Thymus (tissue), 11 donors: ENCODE results near the gene TIMP2. TPM values are rescaled to one million over a fixed set of nuclear protein-coding genes. Genes with fewer than 3 reads are reported as not detected.
"Not testable (repeated sequence)": the region's sequence is repeated elsewhere in the genome, so short reads cannot be mapped to it uniquely, and the experiment has no call there.

Source experiments
- DNase-seq, 9 donors: peaks; one replicate each; pipeline ENCODE4 v3.0.0-alpha.2; 2013; ENCODE audit warnings: low spot score in 9 of 9, low read depth in 6 of 9, missing footprints in 1 of 9
- H3K27ac ChIP-seq, 2 donors: one replicate each; pipeline ENCODE4 v1.5.1; 2013; ENCODE audit warnings: control low read depth in 1 of 2, low read depth in 1 of 2, low read length in 1 of 2, mild to moderate bottlenecking in 1 of 2, moderate library complexity in 1 of 2
- H3K27me3 ChIP-seq, 2 donors: one replicate each; pipeline ENCODE4 v1.5.1; 2013; ENCODE audit warnings: low read length in 1 of 2; ENCODE audit not compliant: control insufficient read depth in 2 of 2, insufficient read depth in 1 of 2
- H3K36me3 ChIP-seq, 2 donors: one replicate each; pipeline ENCODE4 v1.5.1; 2013; ENCODE audit warnings: low read length in 1 of 2, mild to moderate bottlenecking in 1 of 2, moderate library complexity in 1 of 2; ENCODE audit not compliant: control insufficient read depth in 2 of 2, insufficient read depth in 2 of 2
- H3K4me1 ChIP-seq, 2 donors: one replicate each; pipeline ENCODE4 v1.5.1; 2013; ENCODE audit warnings: low read length in 2 of 2; ENCODE audit not compliant: control insufficient read depth in 2 of 2, insufficient read depth in 2 of 2
- H3K4me3 ChIP-seq, 2 donors: one replicate each; pipeline ENCODE4 v1.5.1; 2013; ENCODE audit warnings: low read length in 2 of 2, control low read depth in 1 of 2, mild to moderate bottlenecking in 1 of 2
- H3K9me3 ChIP-seq, 2 donors: one replicate each; pipeline ENCODE4 v1.5.1; 2013; ENCODE audit warnings: low read length in 1 of 2, mild to moderate bottlenecking in 1 of 2; ENCODE audit not compliant: control insufficient read depth in 2 of 2, insufficient read depth in 1 of 2
- WGBS: extraction: QIAGEN DNeasy Blood & Tissue Kit; methylation state at CpG from one replicate; pipeline ENCODE4 v1.1.7; 2013; 5-methylcytosine and 5-hydroxymethylcytosine counted together
- polyA plus RNA-seq: library from polyadenylated mRNA; stranded (reverse); fragments of 200-250 nt; gene quantifications from one replicate; pipeline ENCODE4 v1.2.3, GENCODE V29; 2013
- total RNA-seq: library from RNA; stranded (reverse); fragments of 120-200 nt; gene quantifications from one replicate; pipeline ENCODE4 v1.2.4, GENCODE V29; 2013
- donor health status: healthy.

TIMP2 gene
- total and polyA plus RNA-seq, 2 donors, result 23.1 to 27.5 TPM

- WGBS, result 94% methylated on average over 14 of the region's 14 CpGs
- DNase-seq, result no peak
- Histone ChIP-seq H3K27me3 (no peaks in the 10 kb centered on the region), H3K36me3 (peaks cover 18 to 33% of the 10 kb centered on the region in 2 donors), H3K9me3 (no peaks in the 10 kb centered on the region), H3K4me3 (no peak overlapping the region), H3K27ac (no peak overlapping the region), H3K4me1 (peaks cover 6 to 63% of the 10 kb centered on the region in 2 donors)
Measured at GRCh38 chr17:78892062-78892456, 33.1 kb downstream of the TIMP2 start.

GRCh38 chr17:78891406-78892061 is 33.7 kb downstream of the TIMP2 start:
- H3K27ac ChIP-seq, result peak overlapping the region in 1 of 2 donors; percentile 87
- 92% methylated on average over 21 of the region's 21 CpGs for WGBS
- peaks cover 21 to 39% of the 10 kb centered on the region in 2 donors for H3K36me3 ChIP-seq
- no peak overlapping the region for H3K4me3 ChIP-seq
- no peaks in the 10 kb centered on the region for H3K9me3 ChIP-seq
- H3K27me3 ChIP-seq, result no peaks in the 10 kb centered on the region
- peaks cover 6 to 68% of the 10 kb centered on the region in 2 donors for H3K4me1 ChIP-seq
- no peak for DNase-seq

- Histone ChIP-seq H3K4me3 (peak overlapping the region in 1 of 2 donors; percentile 21), H3K36me3 (peaks cover 21 to 46% of the 10 kb centered on the region in 2 donors), H3K27me3 (no peaks in the 10 kb centered on the region), H3K27ac (peak overlapping the region; percentile 48 to 87), H3K4me1 (peaks cover 6 to 74% of the 10 kb centered on the region in 2 donors), H3K9me3 (no peaks in the 10 kb centered on the region)
- 61% methylated on average over 16 of the region's 16 CpGs for WGBS
- peak in 3 of 9 donors; percentile 46 to 79 (median 55) for DNase-seq
Measured at GRCh38 chr17:78890498-78890897, 34.7 kb downstream of the TIMP2 start.

- DNase-seq, H3K9me3 ChIP-seq, H3K4me3 ChIP-seq, H3K27me3 ChIP-seq: not testable (repeated sequence)
- Histone ChIP-seq H3K36me3 (peaks cover 24 to 48% of the 10 kb centered on the region in 2 donors), H3K27ac (peak overlapping the region; percentile 48 to 87), H3K4me1 (peaks cover 6 to 77% of the 10 kb centered on the region in 2 donors)
- 87% methylated on average over 11 of the region's 11 CpGs for WGBS
Measured at GRCh38 chr17:78890096-78890495, 35.1 kb downstream of the TIMP2 start.

DNA sequence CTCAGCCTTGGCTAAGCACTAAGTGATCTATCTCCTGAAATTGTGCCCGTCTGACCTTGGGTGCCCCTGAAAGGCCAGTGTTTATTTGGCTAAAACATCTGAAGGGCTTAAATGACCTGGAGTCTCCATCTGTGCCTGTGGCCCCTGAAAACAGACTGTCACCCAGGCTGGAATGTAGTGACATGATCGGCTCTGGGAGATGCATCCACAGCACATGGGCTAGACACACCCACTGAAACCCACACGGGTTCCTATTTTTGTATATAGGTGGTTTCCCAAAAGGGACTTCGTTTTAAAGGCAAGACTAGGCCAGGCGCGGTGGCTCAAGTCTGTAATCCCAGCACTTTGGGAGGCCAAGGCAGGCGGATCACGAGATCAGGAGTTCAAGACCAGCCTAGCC is 35.7 kb downstream of the TIMP2 start:
- Histone ChIP-seq H3K4me1 (peaks cover 6 to 82% of the 10 kb centered on the region in 2 donors), H3K27me3 (no peaks in the 10 kb centered on the region), H3K4me3 (no peak overlapping the region), H3K36me3 (peaks cover 26 to 51% of the 10 kb centered on the region in 2 donors), H3K9me3 (no peaks in the 10 kb centered on the region), H3K27ac (peak overlapping the region in 1 of 2 donors; percentile 56)
- WGBS, result 68% methylated on average over 8 of the region's 8 CpGs
- DNase-seq, result no peak

- WGBS, result 57% methylated on average over 10 of the region's 10 CpGs
- peak overlapping the region in 1 of 2 donors; percentile 60 for H3K27ac ChIP-seq
- no peak overlapping the region for H3K4me3 ChIP-seq
- H3K27me3 ChIP-seq, result no peaks in the 10 kb centered on the region
- peaks cover 10 to 85% of the 10 kb centered on the region in 2 donors for H3K4me1 ChIP-seq
- DNase-seq, result peak in 1 of 9 donors; percentile 61
- no peaks in the 10 kb centered on the region for H3K9me3 ChIP-seq
- H3K36me3 ChIP-seq, result peaks cover 30 to 51% of the 10 kb centered on the region in 2 donors
Measured at GRCh38 chr17:78888941-78889518, 36.2 kb downstream of the TIMP2 start.

- peaks cover 29 to 88% of the 10 kb centered on the region in 2 donors for H3K4me1 ChIP-seq
- no peak overlapping the region for H3K27ac ChIP-seq
- DNase-seq, result no peak
- H3K4me3 ChIP-seq, result no peak overlapping the region
- peaks cover 16 to 47% of the 10 kb centered on the region in 2 donors for H3K36me3 ChIP-seq
- no peaks in the 10 kb centered on the region for H3K9me3 ChIP-seq
- 94% methylated on average over 12 of the region's 12 CpGs for WGBS
- H3K27me3 ChIP-seq, result no peaks in the 10 kb centered on the region
Measured at GRCh38 chr17:78886954-78887353, 38.2 kb downstream of the TIMP2 start.

- Histone ChIP-seq H3K4me1 (peaks cover 36 to 86% of the 10 kb centered on the region in 2 donors), H3K36me3 (peaks cover 15 to 43% of the 10 kb centered on the region in 2 donors), H3K9me3 (no peaks in the 10 kb centered on the region), H3K27ac (no peak overlapping the region), H3K4me3 (no peak overlapping the region), H3K27me3 (no peaks in the 10 kb centered on the region)
- DNase-seq, result no peak
- WGBS, result 97% methylated on average over 8 of the region's 8 CpGs
Measured at GRCh38 chr17:78885956-78886355, 39.2 kb downstream of the TIMP2 start.

DNA sequence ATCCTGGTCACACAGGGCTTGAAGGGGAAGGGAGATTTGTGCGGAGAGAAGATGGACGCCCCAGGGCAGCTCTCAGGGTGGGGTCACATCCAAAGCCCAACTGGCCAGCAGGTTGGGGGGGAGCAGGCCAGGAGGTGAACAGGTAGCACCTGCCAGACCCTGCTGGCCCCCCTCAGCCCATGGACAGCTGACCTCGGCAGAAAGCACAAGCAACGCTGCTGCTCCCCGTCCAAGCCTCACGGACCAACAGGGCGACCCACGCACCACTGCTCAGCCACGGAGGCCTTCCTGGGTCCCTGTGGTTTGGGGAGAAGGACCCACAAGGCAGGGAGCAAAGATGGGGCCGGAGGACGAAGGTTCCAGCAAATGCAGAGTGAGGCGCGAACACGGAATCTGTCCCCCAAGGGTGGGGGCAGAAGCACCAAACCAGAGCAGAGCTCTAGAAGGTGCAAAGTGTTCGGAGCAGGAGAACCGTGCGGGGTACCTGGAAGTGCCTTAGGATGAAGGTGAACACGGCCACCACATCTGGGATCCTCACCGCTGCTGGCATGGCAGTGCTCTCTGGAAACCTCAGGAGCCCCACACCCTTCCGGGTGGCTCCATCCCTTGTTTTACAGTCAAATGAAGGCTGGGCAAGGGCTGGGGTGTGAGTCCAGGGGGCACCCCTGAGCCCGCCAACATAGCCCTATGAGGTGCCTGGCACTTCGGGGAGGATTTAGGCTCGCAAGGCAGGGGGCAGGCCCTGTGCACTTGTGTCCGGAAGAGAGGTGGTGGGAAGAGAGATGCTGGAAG is 40.1 kb downstream of the TIMP2 start:
- Histone ChIP-seq H3K27ac (peak overlapping the region in 1 of 2 donors; percentile 0), H3K4me1 (peaks cover 39 to 86% of the 10 kb centered on the region in 2 donors), H3K27me3 (no peaks in the 10 kb centered on the region), H3K9me3 (no peaks in the 10 kb centered on the region), H3K4me3 (no peak overlapping the region), H3K36me3 (peaks cover 15 to 38% of the 10 kb centered on the region in 2 donors)
- DNase-seq, result no peak
- WGBS, result 97% methylated on average over 24 of the region's 24 CpGs
